Measurements from ENCODE around the gene IL22RA1.

Gene IL22RA1

DNA sequence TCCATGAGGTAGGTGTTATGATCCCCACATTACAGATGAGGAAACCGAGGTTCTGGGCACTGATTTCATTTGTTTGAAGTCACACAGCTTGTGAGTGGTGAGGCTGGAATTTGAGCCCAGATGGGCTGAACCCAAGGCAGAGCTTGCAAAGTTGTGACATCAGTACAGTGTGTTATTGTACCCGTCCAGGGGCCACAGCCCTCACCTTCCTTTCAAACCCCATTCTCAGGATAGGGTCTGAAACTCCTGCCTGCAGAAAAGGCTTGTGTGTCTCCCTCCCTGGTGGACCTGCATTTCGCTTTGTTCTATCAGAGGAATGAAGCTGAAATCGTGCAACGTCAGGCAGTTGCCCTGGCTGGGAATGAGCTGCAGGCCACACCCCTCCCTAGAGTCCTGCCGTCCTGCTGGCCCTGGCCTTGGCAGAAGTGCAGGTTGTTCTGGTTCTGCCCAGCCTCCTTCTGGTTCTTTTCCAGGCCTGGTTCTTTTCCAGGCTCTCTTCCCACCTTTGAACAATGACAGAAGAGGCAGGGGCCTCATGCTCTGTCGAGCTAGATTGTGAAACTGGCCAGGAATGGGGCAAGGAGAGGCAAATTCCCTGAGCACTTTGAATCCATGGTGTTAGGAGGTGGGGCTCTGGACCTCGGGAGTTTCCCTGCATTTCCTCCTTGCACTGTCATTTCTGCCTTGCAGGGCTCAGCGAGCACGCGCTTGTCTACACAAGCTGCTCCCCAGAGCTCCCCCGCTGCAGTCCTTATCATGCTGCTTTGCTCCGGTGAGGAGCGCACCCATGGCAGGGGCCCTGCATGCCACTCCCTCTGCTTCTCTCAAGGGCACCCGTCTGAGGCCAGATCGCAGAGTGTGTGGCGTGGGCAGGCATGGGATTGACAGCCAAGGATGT is 22.8 kb downstream of the IL22RA1 start:
- ATAC-seq, result peak; percentile 35; the same call in 1 of the 3 replicates
- TF ChIP-seq ZNF8 (CRISPR knock-in tag; IDR thresholded peaks at IDR 0.05) (no peak), ISL1 (CRISPR knock-in tag; IDR thresholded peaks at IDR 0.05) (no peak), ZNF70 (CRISPR knock-in tag; IDR thresholded peaks at IDR 0.05) (no peak), ARNTL (CRISPR knock-in tag; IDR thresholded peaks at IDR 0.05; ENCODE audit: borderline replicate concordance, low read depth) (no peak), PPARA (CRISPR knock-in tag; IDR thresholded peaks at IDR 0.05; ENCODE audit: borderline replicate concordance) (no peak), SNAI2 (CRISPR knock-in tag; IDR thresholded peaks at IDR 0.05) (no peak), CSDC2 (CRISPR knock-in tag; IDR thresholded peaks at IDR 0.05) (no peak), ZNF565 (CRISPR knock-in tag; conservative IDR thresholded peaks at IDR 0.05; ENCODE audit: low read depth) (no peak), ZC3H10 (CRISPR knock-in tag; IDR thresholded peaks at IDR 0.05) (no peak), ZFP3 (CRISPR knock-in tag; IDR thresholded peaks at IDR 0.05) (no peak)
- TF ChIP-seq, protein P1, sequence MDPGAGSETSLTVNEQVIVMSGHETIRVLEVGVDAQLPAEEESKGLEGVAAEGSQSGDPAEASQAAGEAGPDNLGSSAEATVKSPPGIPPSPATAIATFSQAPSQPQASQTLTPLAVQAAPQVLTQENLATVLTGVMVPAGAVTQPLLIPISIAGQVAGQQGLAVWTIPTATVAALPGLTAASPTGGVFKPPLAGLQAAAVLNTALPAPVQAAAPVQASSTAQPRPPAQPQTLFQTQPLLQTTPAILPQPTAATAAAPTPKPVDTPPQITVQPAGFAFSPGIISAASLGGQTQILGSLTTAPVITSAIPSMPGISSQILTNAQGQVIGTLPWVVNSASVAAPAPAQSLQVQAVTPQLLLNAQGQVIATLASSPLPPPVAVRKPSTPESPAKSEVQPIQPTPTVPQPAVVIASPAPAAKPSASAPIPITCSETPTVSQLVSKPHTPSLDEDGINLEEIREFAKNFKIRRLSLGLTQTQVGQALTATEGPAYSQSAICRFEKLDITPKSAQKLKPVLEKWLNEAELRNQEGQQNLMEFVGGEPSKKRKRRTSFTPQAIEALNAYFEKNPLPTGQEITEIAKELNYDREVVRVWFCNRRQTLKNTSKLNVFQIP (CRISPR knock-in tag; IDR thresholded peaks at IDR 0.05; ENCODE audit: borderline replicate concordance, low read depth), result no peak
- TF ChIP-seq, protein P2, sequence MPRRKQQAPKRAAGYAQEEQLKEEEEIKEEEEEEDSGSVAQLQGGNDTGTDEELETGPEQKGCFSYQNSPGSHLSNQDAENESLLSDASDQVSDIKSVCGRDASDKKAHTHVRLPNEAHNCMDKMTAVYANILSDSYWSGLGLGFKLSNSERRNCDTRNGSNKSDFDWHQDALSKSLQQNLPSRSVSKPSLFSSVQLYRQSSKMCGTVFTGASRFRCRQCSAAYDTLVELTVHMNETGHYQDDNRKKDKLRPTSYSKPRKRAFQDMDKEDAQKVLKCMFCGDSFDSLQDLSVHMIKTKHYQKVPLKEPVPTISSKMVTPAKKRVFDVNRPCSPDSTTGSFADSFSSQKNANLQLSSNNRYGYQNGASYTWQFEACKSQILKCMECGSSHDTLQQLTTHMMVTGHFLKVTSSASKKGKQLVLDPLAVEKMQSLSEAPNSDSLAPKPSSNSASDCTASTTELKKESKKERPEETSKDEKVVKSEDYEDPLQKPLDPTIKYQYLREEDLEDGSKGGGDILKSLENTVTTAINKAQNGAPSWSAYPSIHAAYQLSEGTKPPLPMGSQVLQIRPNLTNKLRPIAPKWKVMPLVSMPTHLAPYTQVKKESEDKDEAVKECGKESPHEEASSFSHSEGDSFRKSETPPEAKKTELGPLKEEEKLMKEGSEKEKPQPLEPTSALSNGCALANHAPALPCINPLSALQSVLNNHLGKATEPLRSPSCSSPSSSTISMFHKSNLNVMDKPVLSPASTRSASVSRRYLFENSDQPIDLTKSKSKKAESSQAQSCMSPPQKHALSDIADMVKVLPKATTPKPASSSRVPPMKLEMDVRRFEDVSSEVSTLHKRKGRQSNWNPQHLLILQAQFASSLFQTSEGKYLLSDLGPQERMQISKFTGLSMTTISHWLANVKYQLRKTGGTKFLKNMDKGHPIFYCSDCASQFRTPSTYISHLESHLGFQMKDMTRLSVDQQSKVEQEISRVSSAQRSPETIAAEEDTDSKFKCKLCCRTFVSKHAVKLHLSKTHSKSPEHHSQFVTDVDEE (CRISPR knock-in tag; IDR thresholded peaks at IDR 0.05), result no peak
- TF ChIP-seq, protein P3, sequence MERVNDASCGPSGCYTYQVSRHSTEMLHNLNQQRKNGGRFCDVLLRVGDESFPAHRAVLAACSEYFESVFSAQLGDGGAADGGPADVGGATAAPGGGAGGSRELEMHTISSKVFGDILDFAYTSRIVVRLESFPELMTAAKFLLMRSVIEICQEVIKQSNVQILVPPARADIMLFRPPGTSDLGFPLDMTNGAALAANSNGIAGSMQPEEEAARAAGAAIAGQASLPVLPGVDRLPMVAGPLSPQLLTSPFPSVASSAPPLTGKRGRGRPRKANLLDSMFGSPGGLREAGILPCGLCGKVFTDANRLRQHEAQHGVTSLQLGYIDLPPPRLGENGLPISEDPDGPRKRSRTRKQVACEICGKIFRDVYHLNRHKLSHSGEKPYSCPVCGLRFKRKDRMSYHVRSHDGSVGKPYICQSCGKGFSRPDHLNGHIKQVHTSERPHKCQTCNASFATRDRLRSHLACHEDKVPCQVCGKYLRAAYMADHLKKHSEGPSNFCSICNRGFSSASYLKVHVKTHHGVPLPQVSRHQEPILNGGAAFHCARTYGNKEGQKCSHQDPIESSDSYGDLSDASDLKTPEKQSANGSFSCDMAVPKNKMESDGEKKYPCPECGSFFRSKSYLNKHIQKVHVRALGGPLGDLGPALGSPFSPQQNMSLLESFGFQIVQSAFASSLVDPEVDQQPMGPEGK (CRISPR knock-in tag; IDR thresholded peaks at IDR 0.05; ENCODE audit: borderline replicate concordance), result no peak
- TF ChIP-seq, protein P4, sequence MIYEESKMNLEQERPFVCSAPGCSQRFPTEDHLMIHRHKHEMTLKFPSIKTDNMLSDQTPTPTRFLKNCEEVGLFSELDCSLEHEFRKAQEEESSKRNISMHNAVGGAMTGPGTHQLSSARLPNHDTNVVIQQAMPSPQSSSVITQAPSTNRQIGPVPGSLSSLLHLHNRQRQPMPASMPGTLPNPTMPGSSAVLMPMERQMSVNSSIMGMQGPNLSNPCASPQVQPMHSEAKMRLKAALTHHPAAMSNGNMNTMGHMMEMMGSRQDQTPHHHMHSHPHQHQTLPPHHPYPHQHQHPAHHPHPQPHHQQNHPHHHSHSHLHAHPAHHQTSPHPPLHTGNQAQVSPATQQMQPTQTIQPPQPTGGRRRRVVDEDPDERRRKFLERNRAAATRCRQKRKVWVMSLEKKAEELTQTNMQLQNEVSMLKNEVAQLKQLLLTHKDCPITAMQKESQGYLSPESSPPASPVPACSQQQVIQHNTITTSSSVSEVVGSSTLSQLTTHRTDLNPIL (CRISPR knock-in tag; IDR thresholded peaks at IDR 0.05; ENCODE audit: low read depth), result no peak

DNA sequence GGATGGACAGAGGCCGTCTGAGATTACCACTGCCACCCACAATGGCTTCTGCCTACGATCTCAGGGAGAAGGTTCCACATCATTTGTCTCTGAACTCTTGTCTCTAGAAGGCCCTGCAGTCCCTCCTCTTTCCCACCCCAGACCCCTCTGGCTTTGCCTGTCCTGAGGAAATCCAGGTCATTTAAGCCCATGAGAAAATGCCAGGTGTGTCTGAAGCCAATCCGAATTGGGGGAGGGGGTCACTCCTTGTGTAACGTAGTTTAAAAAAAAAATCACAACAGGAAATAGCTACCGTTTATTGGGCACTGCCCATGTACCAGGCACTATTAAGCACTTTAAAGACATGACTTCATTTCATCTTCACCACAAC is 23.5 kb downstream of the IL22RA1 start:
- TF ChIP-seq SNAI2 (CRISPR knock-in tag; IDR thresholded peaks at IDR 0.05), result no peak
- no peak for TF ChIP-seq TCF4 (CRISPR knock-in tag; IDR thresholded peaks at IDR 0.05; ENCODE audit: borderline replicate concordance)
- no peak for TF ChIP-seq RARB (CRISPR knock-in tag; IDR thresholded peaks at IDR 0.05)
- TF ChIP-seq TOX (CRISPR knock-in tag; IDR thresholded peaks at IDR 0.05; ENCODE audit: borderline replicate concordance), result no peak
- no peak for TF ChIP-seq ZNF70 (CRISPR knock-in tag; IDR thresholded peaks at IDR 0.05)
- TF ChIP-seq ZFP3 (CRISPR knock-in tag; IDR thresholded peaks at IDR 0.05), result no peak
- TF ChIP-seq, protein P3 (CRISPR knock-in tag; IDR thresholded peaks at IDR 0.05; ENCODE audit: borderline replicate concordance), result no peak
- no peak for TF ChIP-seq ESRRG (CRISPR knock-in tag; IDR thresholded peaks at IDR 0.05)
- no peak for TF ChIP-seq OSR1 (CRISPR knock-in tag; IDR thresholded peaks at IDR 0.05)
- TF ChIP-seq ZC3H10 (CRISPR knock-in tag; IDR thresholded peaks at IDR 0.05), result no peak
- TF ChIP-seq CSDC2 (CRISPR knock-in tag; IDR thresholded peaks at IDR 0.05), result no peak
- TF ChIP-seq ZNF8 (CRISPR knock-in tag; IDR thresholded peaks at IDR 0.05), result no peak
- TF ChIP-seq, protein P2 (CRISPR knock-in tag; IDR thresholded peaks at IDR 0.05), result no peak
- no peak for TF ChIP-seq GLIS3 (CRISPR knock-in tag; IDR thresholded peaks at IDR 0.05)
- TF ChIP-seq BACH2 (CRISPR knock-in tag; IDR thresholded peaks at IDR 0.05; ENCODE audit: borderline replicate concordance), result no peak
- TF ChIP-seq, protein P1 (CRISPR knock-in tag; IDR thresholded peaks at IDR 0.05; ENCODE audit: borderline replicate concordance, low read depth), result no peak

More for the DNA sequence above, 23.5 kb downstream of the IL22RA1 start:
- no peak for ATAC-seq

Data from SK-N-SH treated with all-trans-retinoic acid at 6 μM for 48 hours (cell line).